DMS 273 treated with DMSO at 0.1 percent for 48 hours (cell line): ENCODE results near the gene LRRC46.

ENCODE experiments used
- DNase-seq: peaks from one replicate; lab custom pipeline; 2025; lab: John Stamatoyannopoulos, UW

The LRRC46 gene

DNA sequence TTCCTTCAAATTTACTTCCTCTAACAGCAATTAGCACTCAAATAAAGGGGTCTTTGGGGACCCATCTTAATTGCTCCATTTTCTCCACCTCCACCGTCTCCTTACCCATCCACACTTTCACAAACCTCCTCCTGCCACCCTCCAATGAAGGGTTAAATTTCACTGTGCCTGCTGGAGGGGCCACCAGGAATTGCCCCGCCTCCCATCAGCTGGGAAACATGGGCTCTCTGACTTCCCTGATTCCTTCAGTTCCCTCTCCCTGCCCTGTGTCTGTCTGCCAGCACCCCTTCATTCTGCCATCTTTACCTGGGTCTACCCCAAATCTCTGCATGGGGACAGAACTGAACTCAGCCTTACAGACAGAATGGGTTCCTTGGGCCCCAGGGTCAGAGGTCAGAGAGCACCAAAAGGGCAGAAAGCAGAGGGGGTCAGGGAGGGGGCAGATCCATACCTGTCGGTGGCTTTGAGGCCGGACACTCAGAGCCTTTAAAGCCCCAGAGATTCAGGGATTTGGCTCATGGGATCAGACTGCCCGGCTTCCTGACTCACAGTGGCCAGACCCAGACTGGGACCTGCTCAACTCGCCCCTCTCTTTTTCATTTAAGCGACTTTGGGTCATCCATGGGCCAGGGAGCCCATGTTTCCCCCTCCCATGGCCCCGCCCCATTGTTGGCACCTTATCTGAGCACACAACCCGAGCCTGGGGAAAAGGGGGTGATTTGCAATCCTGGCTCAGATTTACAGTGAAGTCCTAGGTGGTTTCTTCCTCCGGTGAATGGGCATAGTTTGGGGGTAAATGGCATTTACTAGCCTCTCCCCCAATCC is 46.9 kb downstream of the LRRC46 start:
- DNase-seq = no peak

GRCh38 chr17:47879028-47879585 is 47.6 kb downstream of the LRRC46 start:
- DNase-seq = no peak

GRCh38 chr17:47879776-47880454 is 48.4 kb downstream of the LRRC46 start:
- DNase-seq = no peak

- no peak for DNase-seq
These were observed 50.8 kb downstream of the LRRC46 start for GRCh38 chr17:47882247-47882646.

DNA sequence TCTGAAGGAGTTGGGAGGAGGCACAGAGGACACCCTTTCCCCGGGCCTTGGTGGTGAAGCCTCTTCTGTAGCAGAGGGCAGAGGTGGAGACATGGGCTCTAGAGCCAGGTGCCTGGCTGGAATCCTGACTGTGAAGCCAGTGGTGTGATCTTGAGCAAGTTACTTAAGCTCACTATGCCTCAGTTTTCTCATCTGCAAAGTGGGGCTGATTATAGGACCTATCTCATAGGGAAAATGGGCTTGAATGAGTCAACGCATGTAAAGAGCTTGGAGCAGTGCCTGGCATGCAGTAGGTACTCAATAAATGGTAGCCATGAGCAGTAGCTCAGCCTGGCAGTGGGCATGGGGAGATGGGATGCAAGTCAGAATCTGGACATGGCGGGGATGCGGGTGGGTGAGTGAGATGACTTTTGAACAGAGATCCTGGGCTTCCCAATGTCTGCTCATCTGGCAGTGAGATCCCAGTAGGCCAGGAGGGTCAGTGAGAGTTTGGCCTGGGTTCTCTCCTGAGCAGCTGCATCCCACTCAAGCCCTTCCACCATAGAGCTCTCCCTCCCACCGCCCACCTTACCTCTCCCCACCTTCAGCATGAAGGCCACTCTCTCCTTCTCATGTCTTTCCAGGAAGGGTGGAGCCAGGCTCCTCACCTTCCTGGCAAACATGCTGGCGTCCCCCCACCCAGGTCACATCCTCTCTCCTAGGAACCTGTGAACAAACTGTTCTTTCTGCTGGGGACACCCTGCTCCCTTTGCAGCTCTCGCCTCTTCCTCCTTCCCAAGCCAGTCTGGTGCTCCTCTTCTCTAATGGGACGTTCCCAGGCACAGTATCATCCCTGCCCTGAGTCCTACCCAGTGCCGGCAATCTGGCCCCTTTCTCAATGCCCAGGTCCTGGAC is 51.5 kb downstream of the LRRC46 start:
- no peak for DNase-seq

DNA sequence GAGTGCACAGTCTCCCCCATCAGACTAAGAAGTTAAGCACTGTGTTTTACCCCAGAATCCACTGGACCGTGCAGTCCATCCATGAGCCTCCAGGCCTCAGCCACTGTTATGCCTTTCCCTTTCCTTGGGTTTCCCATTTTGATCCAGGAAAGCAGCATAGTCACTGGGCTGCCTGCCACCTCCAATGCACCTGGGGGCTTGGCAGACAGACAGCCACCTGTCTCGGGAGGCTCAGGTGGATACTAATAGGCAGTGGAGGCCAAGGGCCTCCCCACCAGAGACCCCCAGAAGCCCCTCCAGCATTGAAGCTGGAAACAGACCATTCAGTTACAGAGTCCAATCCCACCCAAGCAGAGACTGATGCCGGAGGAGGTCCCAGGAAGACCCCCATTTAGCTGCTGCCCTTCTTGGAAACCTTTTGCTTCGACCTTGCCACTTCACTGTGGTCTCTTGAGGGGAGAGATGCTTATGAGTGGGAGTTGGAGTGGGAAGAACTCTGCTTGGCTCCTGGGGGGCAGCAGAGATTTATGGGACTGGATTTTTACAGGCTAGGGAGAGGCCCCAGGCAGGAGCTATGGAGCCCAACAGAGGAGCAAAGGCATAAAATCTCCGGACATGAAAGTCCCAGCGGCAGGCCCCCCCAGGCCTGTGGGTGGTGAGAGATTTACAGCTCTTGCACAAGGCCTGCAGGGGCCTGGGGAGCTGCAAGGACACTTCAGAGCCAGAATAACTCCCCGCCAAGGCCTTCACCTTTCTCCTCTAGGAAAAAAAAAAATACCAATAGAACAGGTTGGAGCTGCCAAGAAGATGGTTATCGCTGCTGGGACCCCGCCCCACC is 52.3 kb downstream of the LRRC46 start:
- DNase-seq = no peak

GRCh38 chr17:47884427-47884740 is 52.9 kb downstream of the LRRC46 start:
- no peak for DNase-seq

DNA sequence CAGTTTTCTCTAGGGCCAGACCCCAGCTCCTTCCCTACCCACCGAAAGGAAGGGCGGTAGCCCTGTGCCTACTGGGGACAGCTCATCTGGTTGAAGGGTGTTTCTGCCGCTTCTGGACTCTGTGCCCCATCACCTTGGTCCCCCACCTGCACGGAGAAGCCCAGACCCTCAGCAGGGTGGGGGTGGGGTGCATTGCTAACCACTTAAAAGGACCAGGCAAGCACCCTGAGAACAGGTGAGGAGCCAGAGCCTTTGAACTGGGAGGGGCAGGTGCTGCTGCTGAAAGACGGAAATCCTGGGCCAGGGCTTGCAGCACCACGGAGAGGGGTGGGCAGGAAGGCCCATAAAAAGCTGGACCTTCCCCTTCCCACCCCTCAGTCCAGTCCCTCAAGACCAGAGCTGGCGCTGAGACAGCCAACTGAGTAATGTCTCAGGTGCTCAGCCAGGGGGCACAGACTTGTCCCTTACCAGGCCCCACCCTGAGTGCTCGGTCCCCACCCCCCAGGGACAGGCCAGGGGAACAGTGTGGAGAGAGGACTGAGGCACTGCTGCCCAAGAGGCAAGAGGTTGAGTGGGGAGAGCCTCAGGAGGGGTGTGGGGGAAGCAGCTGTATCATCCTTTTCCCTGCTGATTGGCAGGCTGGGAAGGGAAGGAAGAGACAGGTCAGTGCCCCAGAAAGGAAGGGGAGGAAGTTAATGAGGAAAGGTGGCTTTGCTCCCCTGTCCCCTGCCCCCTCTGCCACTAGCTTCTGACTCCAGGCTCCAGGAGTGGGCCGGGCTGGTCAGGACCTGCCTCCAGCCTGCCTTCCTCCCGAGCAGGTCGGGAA is 53.6 kb downstream of the LRRC46 start:
- no peak for DNase-seq
